Activated CD8-positive, alpha-beta memory T cell treated with anti-CD3 and anti-CD28 coated beads, Interleukin-2, amount 50 U/mL, for 24 hours (primary cell): ENCODE data around the gene CPXM2.

Source experiments
- DNase-seq: peaks from one replicate; pipeline ENCODE4 v3.0.0-alpha.2; 2020; ENCODE audit errors: extremely low read depth

CPXM2 gene

DNA sequence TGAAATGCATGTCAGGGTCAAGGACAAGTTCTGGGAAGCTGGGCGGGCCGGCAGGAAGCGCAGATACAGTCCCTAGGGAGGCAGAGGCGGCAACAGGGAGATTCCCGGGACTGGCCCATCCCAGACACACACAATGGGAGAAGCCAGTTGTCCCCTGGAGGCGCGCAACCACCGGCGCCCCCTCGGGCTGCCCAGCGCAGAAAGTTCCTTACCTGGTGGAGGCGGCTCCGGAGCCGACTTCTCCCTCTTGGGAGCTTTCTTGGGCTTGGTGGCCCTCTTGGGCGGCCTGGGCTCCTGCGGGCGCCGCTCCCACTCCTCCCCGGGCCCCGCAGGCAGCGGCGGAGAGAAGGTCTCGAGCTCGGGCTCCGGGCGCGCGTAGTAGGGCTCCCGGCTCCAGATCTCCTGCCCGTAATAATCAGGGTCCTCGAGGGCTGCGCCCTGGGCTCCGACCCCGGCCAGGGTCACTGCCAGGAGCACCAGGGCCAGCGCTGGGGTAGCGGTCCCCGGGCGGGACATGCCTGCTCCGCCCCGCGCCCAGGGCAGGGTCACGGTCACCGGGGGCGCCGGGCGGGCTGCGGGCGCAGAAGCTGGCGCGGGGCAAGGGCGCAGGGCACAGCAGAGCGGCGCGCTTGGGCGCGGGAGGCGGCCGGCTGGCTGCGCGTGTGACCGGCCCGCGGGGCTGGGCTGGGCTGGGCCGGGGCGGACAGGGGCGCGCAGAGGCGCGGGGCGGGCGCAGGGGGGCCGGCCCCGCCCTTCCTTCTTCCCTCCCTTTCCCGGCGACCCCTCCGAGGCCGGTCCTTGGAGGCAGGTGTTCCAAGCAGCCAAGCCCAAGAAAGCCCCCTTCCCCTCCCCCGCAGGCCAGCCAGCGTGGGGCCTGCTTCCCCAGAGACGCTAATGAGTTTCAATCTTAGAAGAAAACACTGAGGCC, at the start of gene CPXM2:
TSS of gene CPXM2 (minus strand) at position 664 of the 928 bp plus-strand sequence. CDS start at position 516, 148 bp downstream.
- DNase-seq, result no peak

DNA sequence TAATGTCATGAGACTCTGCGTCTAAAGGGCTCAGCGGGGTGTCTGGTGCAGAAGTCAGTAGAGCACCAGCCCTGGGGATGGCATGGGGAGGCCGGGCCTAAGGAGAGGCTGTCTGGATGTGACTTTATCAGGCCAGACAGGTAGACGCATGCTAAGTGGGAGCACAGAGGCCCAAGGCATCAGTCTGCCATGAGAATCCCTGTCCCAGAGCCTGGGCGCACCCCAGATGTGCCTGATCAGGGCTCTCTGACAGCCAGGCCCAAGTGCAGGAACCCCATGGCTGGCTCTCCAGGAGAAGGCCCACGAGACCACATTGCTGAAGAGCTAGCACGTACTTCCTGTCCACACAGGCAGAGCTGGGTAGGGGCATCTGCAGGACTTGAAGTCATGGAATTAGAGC, 48.0 kb upstream of the CPXM2 start:
- no peak for DNase-seq

DNA sequence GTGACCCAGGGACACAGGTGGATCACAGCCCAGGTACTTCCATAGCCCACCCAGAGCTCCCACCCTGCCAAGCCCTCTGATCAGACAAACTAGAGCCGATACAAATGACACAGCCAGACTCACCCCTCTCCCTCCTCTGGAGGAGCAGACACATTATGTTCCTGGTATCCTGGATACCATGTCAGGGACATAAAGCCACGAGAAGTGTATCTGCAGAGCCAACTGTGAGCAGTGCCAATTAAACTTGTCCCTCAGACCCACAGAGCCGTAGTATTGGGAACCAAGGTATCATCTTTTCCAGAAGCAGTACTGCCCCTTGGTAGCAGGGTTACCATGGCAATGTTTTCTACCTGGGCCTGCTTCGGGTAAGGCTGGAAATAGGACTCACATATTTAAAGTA, 47.3 kb upstream of the CPXM2 start:
- DNase-seq, result no peak

DNA sequence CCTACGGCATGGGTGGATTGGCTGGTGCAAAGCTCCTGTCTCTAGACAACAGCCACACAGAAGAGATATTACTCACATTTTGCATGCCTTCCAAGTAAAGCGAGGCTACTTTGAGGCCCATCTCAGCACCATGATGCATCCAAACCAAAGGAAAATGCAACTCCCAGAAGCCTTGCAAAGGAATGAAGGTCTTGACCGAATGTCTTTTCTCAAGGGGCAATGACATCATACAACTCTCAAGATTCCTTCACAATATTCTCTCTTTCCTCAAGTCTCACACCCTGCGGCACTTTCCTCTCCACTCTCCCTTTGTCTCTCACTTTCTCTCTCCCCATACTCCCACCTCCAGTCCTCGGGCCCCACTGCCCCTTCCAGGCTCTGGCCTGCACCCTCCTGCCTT, 44.8 kb upstream of the CPXM2 start:
- DNase-seq, result no peak

DNA sequence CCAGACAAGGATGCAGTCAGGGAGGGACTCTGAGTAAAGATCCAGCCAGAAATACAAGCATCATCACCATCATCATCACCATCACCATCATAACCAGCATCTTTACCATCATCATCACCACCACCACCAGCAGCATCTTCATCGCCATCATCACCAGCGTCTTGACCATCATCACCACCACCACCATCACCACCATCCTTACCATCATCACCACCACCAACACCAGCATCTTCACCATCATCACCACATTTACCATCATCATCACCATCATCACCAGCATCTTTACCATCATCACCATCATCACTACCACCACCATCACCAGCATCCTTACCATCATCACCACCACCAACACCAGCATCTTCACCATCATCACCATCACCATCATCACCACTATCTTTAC, 44.1 kb upstream of the CPXM2 start:
- DNase-seq, result no peak

DNA sequence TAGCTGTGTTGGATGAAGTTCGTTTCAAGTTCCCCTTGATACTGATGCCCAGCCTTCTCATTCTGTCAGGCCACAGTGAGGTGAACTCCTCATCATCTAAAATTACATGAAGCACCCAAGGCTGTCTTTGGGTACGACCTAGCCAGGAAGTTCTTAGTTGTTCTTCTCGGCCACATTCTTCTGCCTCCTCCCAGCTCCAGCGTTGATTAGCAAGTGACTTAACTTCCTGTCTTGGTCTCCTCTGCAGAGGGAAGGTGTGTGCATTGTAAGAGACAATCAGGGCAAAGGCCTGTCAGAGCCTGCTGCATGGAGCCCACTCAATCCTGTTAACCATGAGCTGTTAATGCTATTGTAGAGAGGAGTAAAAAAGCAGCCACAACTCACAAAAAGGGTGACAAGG, 43.2 kb upstream of the CPXM2 start:
- no peak for DNase-seq

DNA sequence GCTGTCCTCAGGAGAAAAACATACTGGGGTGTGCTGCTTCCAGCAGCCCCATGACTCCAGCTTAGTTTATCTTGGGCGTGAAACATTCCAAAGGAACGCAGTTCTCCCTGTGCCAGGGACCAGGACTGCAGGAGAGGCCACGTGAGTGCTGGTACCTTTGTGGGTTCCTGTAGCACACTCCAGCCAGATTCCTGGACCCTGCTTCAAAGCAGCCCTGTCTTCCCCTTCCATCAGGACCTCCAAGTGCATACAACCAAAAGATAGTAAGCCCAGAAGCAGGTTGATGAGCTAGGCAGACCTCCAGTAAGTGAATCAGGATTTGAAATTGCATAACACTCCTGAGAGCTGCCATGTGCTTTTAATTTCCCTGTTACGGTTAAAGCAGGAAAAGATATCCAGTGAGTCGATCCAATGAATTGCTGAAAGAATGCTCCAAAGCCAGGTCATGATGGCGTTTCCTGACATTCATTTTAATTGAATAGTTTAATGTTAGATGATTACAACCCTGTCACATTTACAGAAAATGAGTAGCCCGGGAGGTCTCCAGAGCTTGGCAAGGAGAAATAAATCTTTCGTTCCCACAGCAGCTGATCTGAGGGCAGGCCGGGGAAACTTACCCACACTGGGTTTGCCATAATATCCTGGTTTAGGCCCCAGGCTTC, 38.9 kb upstream of the CPXM2 start:
- DNase-seq, result no peak

DNA sequence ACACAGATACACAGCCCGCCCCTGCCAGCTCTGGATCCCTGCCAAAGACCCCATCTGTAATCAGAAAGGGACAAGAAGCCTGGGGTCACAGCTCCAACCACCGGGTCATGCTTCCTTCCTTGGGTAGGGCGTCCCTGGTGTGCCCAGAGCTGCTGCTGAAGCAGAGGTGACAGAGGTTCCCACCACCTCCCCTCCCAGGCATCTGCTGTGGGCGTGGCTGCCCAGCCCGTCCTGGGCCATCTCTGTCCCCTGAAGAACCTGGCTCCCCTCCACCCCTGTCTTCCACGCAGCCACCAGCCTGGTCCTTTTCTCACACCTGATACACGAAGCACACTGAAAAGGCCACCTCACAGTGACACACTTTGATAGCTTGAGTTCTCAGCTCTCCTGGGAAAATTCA, 38.2 kb upstream of the CPXM2 start:
- no peak for DNase-seq

DNA sequence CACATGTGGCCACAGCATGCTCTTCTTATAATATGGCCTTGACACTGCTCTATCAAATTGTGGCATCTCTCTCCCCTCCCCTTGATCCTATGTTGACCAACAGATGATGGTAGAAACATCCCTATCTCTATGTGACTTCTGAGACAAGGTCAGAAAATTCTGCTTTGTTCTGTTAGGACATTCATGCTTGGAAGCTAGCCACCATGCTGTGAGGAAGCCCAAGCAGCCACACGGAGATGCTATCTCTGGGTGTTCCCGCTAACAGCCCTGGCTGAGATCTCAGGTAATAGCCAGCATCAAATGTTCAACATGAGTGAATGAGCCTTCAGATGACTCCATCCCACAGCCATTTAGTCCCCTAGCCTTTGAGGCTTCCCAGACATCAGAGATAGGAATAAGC, 36.8 kb upstream of the CPXM2 start:
- no peak for DNase-seq

DNA sequence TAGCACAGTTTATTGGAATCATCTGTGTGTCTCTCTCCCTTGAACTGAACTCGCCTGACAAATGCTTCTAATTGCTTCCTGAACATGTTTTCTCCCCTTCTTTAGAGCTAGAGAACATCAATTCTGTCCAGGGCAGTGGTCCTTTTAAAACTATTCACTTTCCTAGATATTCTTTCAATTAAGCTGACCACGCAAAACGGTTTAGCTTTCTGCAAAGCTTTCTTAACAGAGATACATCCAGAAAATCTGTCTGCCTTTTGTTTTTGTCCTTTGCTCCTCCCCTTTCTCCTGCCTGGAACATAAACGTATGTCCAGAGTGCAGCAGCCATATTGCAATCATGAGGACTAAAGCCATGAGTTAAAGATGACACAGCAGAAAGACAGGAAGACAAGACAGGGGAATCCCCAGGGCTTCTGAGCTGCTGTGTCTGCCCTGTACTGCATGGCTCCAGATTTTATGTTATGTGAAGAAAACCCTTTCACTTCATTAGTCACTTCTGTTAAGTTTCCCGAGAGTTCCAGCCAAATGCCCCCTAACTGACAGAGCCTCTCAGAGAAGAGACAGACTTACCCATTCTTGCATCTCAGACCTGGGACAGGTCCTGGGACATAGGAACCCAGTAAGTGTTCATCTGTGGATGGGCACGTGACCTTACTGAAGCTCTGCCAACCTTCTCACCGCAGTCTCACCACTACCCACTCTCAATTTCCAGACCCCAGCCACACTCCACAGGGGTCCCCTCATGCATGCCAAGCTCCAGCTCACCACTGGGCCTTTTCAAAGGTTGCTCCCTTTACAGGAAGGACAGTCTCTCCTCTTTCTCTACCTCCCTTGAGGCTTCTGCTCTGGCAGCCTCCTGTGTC, 35.0 kb upstream of the CPXM2 start:
- DNase-seq, result no peak

DNA sequence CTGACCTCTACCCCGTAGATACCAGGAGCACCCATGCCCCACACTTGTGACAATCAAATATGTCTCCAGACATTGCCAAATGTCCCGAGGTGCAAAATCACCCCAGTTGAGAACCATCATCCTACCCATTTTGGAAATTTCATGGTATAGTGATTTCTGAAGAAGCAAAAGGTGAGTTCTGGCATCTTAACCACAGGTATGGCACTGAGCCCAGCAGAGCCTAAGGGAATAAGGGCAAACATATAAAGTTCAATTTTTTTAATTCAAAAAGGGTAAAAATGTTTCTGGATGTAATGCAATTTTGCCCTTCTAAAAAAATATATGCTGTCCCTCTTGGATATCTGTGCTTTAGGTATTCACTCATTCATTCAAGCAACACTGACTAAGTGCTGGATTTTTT, 30.5 kb upstream of the CPXM2 start:
- DNase-seq, result no peak

DNA sequence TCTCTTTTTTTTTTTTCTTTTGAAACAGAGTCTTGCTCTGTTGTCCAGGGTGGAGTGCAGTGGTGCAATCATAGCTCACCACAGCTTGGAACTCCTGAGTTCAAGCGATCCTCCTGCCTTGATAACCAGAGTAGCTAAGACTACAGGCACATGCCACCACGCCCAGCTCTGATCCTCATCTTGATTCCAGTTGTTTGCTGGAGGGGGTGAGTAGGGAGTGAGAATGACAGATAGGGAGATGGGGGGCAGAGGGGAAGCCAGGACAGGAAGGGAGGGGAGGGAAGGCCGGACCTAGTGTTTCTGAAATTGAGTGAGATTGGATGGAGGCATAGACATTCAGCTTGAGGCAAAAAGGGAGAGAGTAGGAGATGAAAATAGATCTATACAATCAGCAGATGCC, 25.2 kb upstream of the CPXM2 start:
- DNase-seq, result no peak

DNA sequence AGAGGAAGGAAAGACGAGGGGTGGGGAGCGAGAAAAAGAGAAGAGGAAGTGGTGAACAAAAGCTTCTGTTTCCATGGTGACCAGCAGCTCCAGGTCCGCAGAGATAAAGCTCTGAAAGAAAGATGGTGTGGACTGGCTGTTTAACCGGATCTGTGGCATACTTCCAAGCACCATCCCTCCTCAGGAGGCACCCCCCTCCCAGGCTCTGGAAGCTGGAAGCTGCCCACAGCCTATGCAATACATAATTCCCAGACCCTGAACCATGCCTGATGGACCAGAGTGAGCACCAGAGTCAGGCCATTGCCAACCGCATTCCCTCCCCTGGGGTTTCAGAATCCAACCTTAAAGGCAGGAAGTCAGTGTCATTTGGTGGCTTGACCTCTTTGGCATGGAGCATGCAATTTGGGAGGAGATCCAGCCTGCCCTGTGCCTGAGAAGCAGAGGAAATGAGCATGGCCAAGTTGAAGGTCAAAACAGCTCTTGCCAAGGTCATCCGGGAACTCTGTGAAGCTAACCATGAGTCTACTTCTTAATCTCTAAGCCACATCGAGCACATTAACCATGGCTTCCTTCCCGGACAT, 22.2 kb upstream of the CPXM2 start:
- no peak for DNase-seq

DNA sequence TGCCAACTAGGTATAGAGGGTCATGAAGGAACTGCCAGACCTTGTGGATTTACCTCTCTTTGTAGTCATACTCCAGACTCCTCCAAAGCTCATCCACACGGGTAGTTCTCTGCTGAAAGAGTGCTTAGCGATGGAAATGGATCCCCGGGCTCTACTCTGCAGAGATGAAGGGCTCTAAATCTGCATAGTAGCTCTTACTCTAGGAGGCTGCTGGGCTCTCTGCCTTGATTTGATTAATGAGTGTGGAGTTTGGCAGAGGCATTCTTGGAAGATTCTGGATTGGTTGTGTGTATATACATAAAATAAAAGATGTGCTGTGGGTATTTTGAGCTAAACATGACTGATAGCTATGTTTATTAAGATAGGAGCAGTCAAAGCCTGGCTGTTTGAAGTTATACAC, 21.3 kb upstream of the CPXM2 start:
- no peak for DNase-seq

DNA sequence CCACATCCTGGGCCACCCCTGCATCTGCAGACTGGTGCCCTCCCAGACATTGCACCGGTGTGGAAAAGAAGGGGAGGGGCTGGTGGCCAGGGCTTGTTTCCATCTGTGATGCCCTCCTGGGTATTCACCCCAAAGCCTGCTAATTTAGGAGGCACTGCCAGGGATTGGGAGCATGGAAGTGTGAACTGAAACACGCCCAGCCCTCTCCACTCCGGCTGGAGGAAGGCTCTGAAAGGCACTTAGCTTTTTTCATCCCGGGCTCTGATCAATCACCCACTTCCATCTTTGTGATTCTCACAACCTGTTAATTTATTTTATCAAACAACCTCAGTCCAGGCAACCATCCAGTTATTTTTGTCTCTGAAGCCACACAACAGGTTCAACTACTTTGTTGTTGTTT, 20.9 kb upstream of the CPXM2 start:
- no peak for DNase-seq

DNA sequence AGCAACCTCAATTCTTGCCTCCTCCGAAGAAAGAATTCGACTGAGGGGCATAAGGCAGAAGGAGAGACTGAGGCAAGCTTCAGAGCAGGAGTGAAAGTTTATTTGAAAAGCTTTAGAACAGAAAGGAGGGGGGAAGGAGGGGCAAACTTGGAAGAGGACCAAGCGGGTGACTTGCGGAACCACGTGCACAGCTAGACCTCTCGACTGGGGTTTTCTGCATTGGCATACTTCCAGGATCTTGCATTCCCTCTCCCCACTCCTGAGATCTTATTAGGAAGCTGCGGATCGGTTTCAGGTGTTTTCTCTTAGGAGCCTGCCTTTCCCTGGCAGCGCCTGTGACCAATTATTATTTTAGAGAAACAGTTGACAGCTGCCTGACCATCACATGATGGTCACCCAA, 20.3 kb upstream of the CPXM2 start:
- DNase-seq, result no peak

DNA sequence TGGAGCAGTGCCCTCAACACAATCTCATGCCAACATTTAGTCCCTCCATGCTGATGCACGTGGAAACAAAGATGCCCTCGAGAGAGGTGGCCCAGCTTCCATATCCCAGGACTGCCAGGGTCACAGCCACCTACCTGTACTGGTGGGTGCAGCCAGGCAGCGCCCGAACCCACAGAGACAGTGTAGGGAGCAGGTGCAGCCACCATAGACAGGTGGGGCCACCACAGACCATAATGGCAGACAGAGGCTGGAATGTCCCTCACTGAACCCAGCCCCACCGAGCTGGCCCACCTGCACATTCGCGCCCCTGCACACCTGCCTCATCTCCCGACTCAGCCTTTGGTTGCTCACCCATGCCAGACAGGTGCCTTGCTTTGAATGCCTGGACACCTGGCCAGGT, 18.3 kb upstream of the CPXM2 start:
- DNase-seq, result no peak

DNA sequence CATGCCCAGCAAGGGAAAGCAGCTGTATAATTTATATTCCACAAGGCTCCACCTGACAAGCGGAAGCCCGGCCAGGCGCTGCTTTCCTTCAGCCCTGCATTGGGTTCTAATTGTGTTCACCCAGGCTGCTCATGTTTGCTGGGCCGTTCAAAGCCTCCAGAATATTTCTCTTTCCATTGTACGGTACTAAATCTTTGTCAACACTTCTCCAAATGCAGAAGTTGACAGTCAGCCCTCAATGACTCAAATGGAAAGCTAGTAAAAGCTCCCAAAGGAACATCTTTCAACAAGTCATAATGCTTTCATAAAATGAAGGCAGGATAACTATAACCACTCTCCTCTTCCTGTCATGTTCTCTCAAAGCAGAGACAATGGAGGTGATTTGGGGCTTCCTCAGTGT, 17.8 kb upstream of the CPXM2 start:
- no peak for DNase-seq

DNA sequence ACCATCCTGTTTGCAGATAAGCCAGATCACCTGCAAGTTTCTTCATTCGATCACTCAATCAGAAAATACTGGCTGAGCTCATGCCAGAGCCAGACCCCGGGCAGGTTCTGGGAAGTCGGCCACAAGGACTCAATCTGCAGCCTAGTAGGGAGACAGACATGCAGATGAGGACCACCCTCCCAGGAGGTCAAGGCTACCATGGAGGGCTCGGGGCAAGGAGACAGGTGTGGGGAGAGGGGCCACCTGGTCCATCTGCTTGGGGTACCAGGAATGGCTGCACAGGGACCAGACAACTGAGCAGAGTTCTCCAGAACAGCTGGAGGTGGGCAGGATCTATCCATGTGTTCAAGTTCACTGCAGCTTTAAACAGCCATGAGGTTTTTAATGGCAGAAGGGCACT, 16.8 kb upstream of the CPXM2 start:
- DNase-seq, result no peak

DNA sequence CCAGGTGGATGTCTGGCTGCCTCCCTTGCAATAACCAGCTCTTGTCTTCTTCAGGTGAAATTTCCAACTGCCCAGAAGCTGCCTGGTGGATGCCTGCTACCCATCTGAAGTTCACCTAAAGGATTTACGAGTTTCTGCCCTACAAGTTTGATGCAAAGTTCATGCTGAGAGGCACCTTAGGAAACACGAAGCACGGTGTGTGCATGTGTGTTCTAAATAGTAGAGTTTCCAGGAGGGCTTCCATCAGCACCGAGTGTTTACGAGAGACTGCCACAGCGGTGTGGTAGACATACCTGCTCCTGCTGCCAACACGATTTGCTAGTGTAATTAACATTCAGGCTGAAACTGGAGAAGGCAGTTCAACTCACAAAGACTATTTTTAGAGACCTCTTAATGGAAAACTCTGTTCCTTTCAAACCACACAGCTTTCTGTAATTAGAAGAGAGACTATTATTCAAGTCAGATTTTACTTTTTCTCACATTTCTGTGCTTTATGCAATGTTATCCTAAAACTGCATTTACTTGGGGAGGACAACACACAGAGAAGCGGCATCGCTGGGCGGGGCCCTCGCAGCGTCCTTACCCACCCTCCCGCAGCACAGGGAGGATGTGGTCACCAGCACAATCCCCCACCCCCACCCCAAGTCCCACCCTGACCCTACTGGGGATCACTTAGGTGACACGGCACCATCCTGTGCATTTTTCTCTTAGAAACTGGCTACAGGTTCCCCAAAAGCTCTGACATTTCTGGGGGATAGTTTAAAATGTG, 15.5 kb upstream of the CPXM2 start:
- DNase-seq, result no peak

DNA sequence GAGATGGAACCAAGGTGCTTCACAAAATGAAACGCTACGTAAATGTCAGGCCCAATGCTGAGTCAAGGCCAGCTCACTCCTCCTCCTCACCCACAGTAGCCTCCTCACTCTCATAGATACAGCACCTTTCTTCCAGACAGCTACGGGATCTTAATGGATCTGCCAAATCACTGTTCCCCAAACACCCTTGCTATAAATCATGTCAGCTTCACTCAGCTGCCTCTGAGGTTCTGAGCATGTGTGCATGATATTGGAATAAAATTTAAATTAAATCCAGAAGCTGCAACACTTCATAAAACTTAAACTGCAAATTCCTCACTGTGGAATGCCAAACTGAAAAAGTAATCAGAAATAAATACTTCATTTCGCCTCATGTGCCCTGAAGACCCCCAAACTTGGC, 14.7 kb upstream of the CPXM2 start:
- DNase-seq, result no peak
